PC-3 (cell line): ENCODE data around the gene ZNF277. TPM values are rescaled to one million over a fixed set of nuclear protein-coding genes. Genes with fewer than 3 reads are reported as not detected.

Experiments used
- ATAC-seq: fragments of 200-7000 bp; cut with Tn5 transposase; 2 replicates; pipeline ENCODE4 v1.9.1; 2020; ENCODE audit warnings: mild to moderate bottlenecking, moderate library complexity
- Bru-seq: library from RNA; stranded (reverse); fragments of 400-500 nt; gene quantifications from one replicate; lab custom pipeline; 2021; lab: Mats Ljungman, UMichigan
- BruChase-seq, 2 experiments: library from RNA; stranded (reverse); fragments of 400-500 nt; gene quantifications; one replicate each; lab custom pipeline; 2021; lab: Mats Ljungman, UMichigan
- BruUV-seq: library from RNA; stranded (reverse); fragments of 400-500 nt; replicated peaks from 2 replicates; lab custom pipeline; 2021; lab: Mats Ljungman, UMichigan
- CTCF ChIA-PET: fragments of 300-600 bp; sonication (Branson Sonifier 250); formaldehyde crosslinking; loops from one replicate; lab custom pipeline; 2022; ENCODE audit warnings: antibody characterized with exemption; lab: Charles Lee
- POLR2A ChIA-PET: fragments of 300-600 bp; sonication (Branson Sonifier 250); formaldehyde crosslinking; loops from one replicate; lab custom pipeline; 2022; ENCODE audit warnings: antibody characterized with exemption; ENCODE audit not compliant: unreplicated experiment; lab: Charles Lee
- DNase-seq: peaks from one replicate; pipeline ENCODE4 v3.0.0-alpha.2; 2015
- H2AFZ ChIP-seq: fragments of 300-600 bp; sonication (generic); 2 replicates; pipeline ENCODE4 v1.6.0; 2016; ENCODE audit warnings: antibody characterized with exemption, low read length
- H3F3A ChIP-seq: fragments of 300-600 bp; sonication (generic); one replicate; pipeline ENCODE4 v1.6.0; 2017; ENCODE audit warnings: antibody characterized with exemption, low read length, control low read depth, mild to moderate bottlenecking; ENCODE audit not compliant: unreplicated experiment
- H3K27ac ChIP-seq: fragments of 300-600 bp; sonication (generic); 2 replicates; pipeline ENCODE4 v1.5.1; 2016; ENCODE audit warnings: mild to moderate bottlenecking, low read length
- H3K27me3 ChIP-seq: fragments of 300-600 bp; sonication (generic); 2 replicates; pipeline ENCODE4 v1.6.1; 2016; ENCODE audit warnings: low read length, mixed read lengths
- H3K36me3 ChIP-seq: fragments of 300-600 bp; sonication (generic); 2 replicates; pipeline ENCODE4 v1.6.1; 2016; ENCODE audit warnings: low read depth, mixed run types, low read length, mixed read lengths
- H3K4me1 ChIP-seq: fragments of 300-600 bp; sonication (generic); 2 replicates; pipeline ENCODE4 v1.5.1; 2016; ENCODE audit warnings: low read length; ENCODE audit not compliant: insufficient read depth
- H3K4me2 ChIP-seq: fragments of 300-600 bp; sonication (generic); 2 replicates; pipeline ENCODE4 v1.6.0; 2016; ENCODE audit warnings: low read length
- H3K4me3 ChIP-seq: fragments of 300-600 bp; sonication (generic); 2 replicates; pipeline ENCODE4 v1.5.1; 2016; ENCODE audit warnings: mild to moderate bottlenecking, low read length, mixed read lengths
- H3K79me2 ChIP-seq: fragments of 300-600 bp; sonication (generic); 2 replicates; pipeline ENCODE4 v1.6.1; 2017; ENCODE audit warnings: low read length, mixed read lengths
- H3K9ac ChIP-seq: fragments of 300-600 bp; sonication (generic); 2 replicates; pipeline ENCODE4 v1.6.0; 2016; ENCODE audit warnings: mild to moderate bottlenecking, low read length
- H3K9me2 ChIP-seq: fragments of 300-600 bp; sonication (generic); replicated peaks from 2 replicates; pipeline ENCODE4 v1.6.1; 2016; ENCODE audit warnings: mixed run types, low read length, mixed read lengths
- H3K9me3 ChIP-seq: fragments of 300-600 bp; sonication (generic); 2 replicates; pipeline ENCODE4 v1.6.1; 2016; ENCODE audit warnings: low read length, mixed read lengths
- H4K20me1 ChIP-seq: fragments of 300-600 bp; sonication (generic); 2 replicates; pipeline ENCODE4 v1.6.1; 2016; ENCODE audit warnings: low read length, mixed read lengths
- CTCF ChIP-seq: fragments of 300-600 bp; sonication (generic); conservative IDR thresholded peaks from 2 replicates; pipeline ENCODE4 v1.5.1; 2017; ENCODE audit warnings: antibody characterized with exemption, low read depth, mild to moderate bottlenecking, low read length
- EZH2 ChIP-seq: fragments of 300-600 bp; sonication (generic); IDR thresholded peaks from one replicate; pipeline ENCODE4 v1.6.1; 2017; ENCODE audit warnings: antibody characterized with exemption, mild to moderate bottlenecking, low read length; ENCODE audit not compliant: unreplicated experiment
- EZH2phosphoT487 ChIP-seq: fragments of 300-600 bp; sonication (generic); IDR thresholded peaks from 2 replicates; pipeline ENCODE4 v1.6.1; 2018; ENCODE audit warnings: mild to moderate bottlenecking, antibody characterized with exemption, low read length, borderline replicate concordance
- intact Hi-C: fragments of 100-400 bp; cut with micrococcal nuclease; formaldehyde crosslinking; loops from 2 replicates; pipeline ENCODE4 v1.9.0; 2023
- long read RNA-seq: library from polyadenylated mRNA; unstranded; transcript quantifications from one replicate; pipeline ENCODE4 v2.0.0, GENCODE V29; 2021; ENCODE audit not compliant: unreplicated experiment
- total RNA-seq: library from RNA; depleted of rRNA; stranded (reverse); fragments of >200 nt; gene quantifications from 2 replicates; pipeline ENCODE4 v1.2.3, GENCODE V29; 2014; rRNA removed

Gene ZNF277
- total RNA-seq (8.7 and 14.0 TPM in 2 replicates), Bru-seq, nascent RNA (percentile 77 among the genes with signal in this experiment), BruChase-seq, experiment 1, labeled RNA remaining after a 6-hour chase (percentile 61 among the genes with signal in this experiment), BruChase-seq, experiment 2, labeled RNA remaining after a 2-hour chase (percentile 69 among the genes with signal in this experiment)
- long read RNA-seq, transcript ZNF277-201 (12 exons, 1,849 nt), result major isoform, 32 of 34 reads
- long read RNA-seq, partial matches to known transcripts, result 1 of 34 reads
- long read RNA-seq, other reads (novel, unspliced or antisense), result 1 of 34 reads

- Histone ChIP-seq H3K9me3 (no peaks in the 10 kb centered on the region), H4K20me1 (no peaks in the 10 kb centered on the region), H3K4me1 (peaks cover 23% of the 10 kb centered on the region), H3K4me2 (peak within 1 kb of the TSS; percentile 99), H3K36me3 (no peaks in the 10 kb centered on the region), H3F3A (no peaks in the 10 kb centered on the region), H3K9me2 (no peaks in the 10 kb centered on the region), H3K27me3 (no peaks in the 10 kb centered on the region), H3K79me2 (peaks cover 94% of the 10 kb centered on the region), H2AFZ (peak within 1 kb of the TSS; percentile 97), H3K27ac (peak within 1 kb of the TSS; percentile 35), H3K9ac (peak within 1 kb of the TSS; percentile 78), H3K4me3 (peak within 1 kb of the TSS; percentile 94)
- POLR2A ChIA-PET, result interaction anchor here (0.6 kb wide), 1 partner anchor 134 kb away, joined by 3 read pairs; no protein-coding TSS in a partner anchor
- TF ChIP-seq EZH2phosphoT487 (no peak), CTCF (no peak), EZH2 (no peak)
- DNase-seq (peak; percentile 99), ATAC-seq (peak; percentile 80)
- BruUV-seq, result no TSS peak
- intact Hi-C loops, result loop anchor here (1.0 to 5.0 kb wide), 8 partner anchors 32 to 443 kb away; no protein-coding TSS in a partner anchor
- CTCF ChIA-PET, result interaction anchor here (0.6 to 1.0 kb wide), 3 partner anchors 124 to 443 kb away, joined by 3 to 6 read pairs (median 4); no protein-coding TSS in a partner anchor
These were observed at the start of gene ZNF277, which contains the start of gene DOCK4 for GRCh38 chr7:112206238-112206990. ZNF277 (plus strand) TSS chr7:112206695; CDS start chr7:112206717, 22 bp downstream. DOCK4 (minus strand) TSS chr7:112206399; CDS start chr7:112206138, 261 bp downstream.

GRCh38 chr7:112157072-112157471 is 49.4 kb upstream of the ZNF277 start:
- POLR2A ChIA-PET, result interaction anchor here (0.6 kb wide), 1 partner anchor 215 kb away, joined by 5 read pairs; no protein-coding TSS in a partner anchor
- intact Hi-C loops, result no loop called here
- Histone ChIP-seq H3F3A (no peaks in the 10 kb centered on the region), H3K36me3 (no peaks in the 10 kb centered on the region), H3K27me3 (no peaks in the 10 kb centered on the region), H3K9me3 (no peaks in the 10 kb centered on the region), H3K9me2 (no peaks in the 10 kb centered on the region), H2AFZ (no peak overlapping the region), H3K79me2 (peaks cover 34% of the 10 kb centered on the region), H3K27ac (no peak overlapping the region), H4K20me1 (0 out of 2 replicates have a peak, but pooled peaks cover 8% of the 10 kb centered on the region), H3K4me1 (peaks cover 26% of the 10 kb centered on the region), H3K4me3 (no peak overlapping the region), H3K9ac (no peak overlapping the region), H3K4me2 (no peak overlapping the region)
- CTCF ChIA-PET, result no interaction called here
- ATAC-seq, result no peak
- DNase-seq, result peak; percentile 48
- BruUV-seq, result no TSS peak
- TF ChIP-seq CTCF, result no peak
- TF ChIP-seq EZH2, result no peak
- TF ChIP-seq EZH2phosphoT487, result no peak
